Heart left ventricle (tissue), 16 donors: ENCODE results near the gene SEZ6L. TPM values are rescaled to one million over a fixed set of nuclear protein-coding genes. Genes with fewer than 3 reads are reported as not detected.
"Not testable (repeated sequence)": the region's sequence is repeated elsewhere in the genome, so short reads cannot be mapped to it uniquely, and the experiment has no call there.

Experiments used
- ATAC-seq, 4 donors: fragments of 200-7000 bp; cut with Tn5 transposase; one replicate each; pipeline ENCODE4 v1.9.1; 2020 to 2022; ENCODE audit warnings: moderate library complexity in 4 of 4, mild to moderate bottlenecking in 3 of 4, moderate number of reproducible peaks in 1 of 4
- DNase-seq, 5 donors: peaks; one replicate each; pipeline ENCODE4 v3.0.0-alpha.2; 2020
- H3K27ac ChIP-seq, 12 donors: fragments of 200-600 bp; sonication (generic) in 4 of 12; one replicate each; pipeline versions ENCODE4 v1.5.0 to v1.8.0; 2016 to 2022; ENCODE audit warnings: mild to moderate bottlenecking in 2 of 12
- H3K27me3 ChIP-seq, 9 donors: fragments of 200-600 bp; sonication (generic) in 2 of 9; one replicate each; pipeline versions ENCODE4 v1.5.1 to v1.8.0; 2016 to 2022; ENCODE audit warnings: mild to moderate bottlenecking in 3 of 9
- H3K36me3 ChIP-seq, 9 donors: fragments of 200-600 bp; sonication (generic) in 2 of 9; one replicate each; pipeline versions ENCODE4 v1.5.0 to v1.8.0; 2018 to 2022; ENCODE audit warnings: mild to moderate bottlenecking in 2 of 9
- H3K4me1 ChIP-seq, 12 donors: fragments of 200-600 bp; sonication (generic) in 4 of 12; one replicate each; pipeline versions ENCODE4 v1.5.0 to v1.8.0; 2016 to 2022; ENCODE audit warnings: mild to moderate bottlenecking in 3 of 12
- H3K4me3 ChIP-seq, 12 donors: fragments of 200-600 bp; sonication (generic) in 4 of 12; one replicate each; pipeline versions ENCODE4 v1.5.0 to v1.8.0; 2017 to 2022; ENCODE audit warnings: mild to moderate bottlenecking in 9 of 12, moderate library complexity in 4 of 12
- H3K9me3 ChIP-seq, 12 donors: fragments of 200-600 bp; sonication (generic) in 4 of 12; one replicate each; pipeline versions ENCODE4 v1.5.0 to v1.8.0; 2016 to 2022; ENCODE audit warnings: mild to moderate bottlenecking in 1 of 12
- POLR2A ChIP-seq, 2 donors: fragments of 450-650 bp; IDR thresholded peaks; one replicate each; pipeline ENCODE4 v1.6.1; 2017; ENCODE audit warnings: antibody characterized with exemption in 2 of 2, mild to moderate bottlenecking in 2 of 2, moderate library complexity in 2 of 2
- WGBS, 4 donors: extraction: QIAGEN DNeasy Blood & Tissue Kit in 2 of 4; methylation state at CpG; one replicate each; pipeline versions ENCODE4 v1.1.5 to v1.1.7; 2013 to 2018; 5-methylcytosine and 5-hydroxymethylcytosine counted together
- intact Hi-C, 10 donors: fragments of 100-400 bp; cut with DNase I; formaldehyde crosslinking; loops; one replicate each; pipeline versions ENCODE4 v1.11.1 to v1.14.2; 2022
- polyA plus RNA-seq, 2 donors: library from polyadenylated mRNA; stranded (reverse); fragments of 200-250 nt; gene quantifications; one replicate each; pipeline ENCODE4 v1.2.3, GENCODE V29; 2013
- total RNA-seq, 9 donors: library from RNA; depleted of rRNA in 2 of 9; stranded (reverse); fragments of >200 nt in 2 of 9; fragmentation: NEBNext Ultra II Directional in 3 of 9; extraction: Animal tissue kit (Norgen Biotek cat#: 25700) in 3 of 9; gene quantifications; one replicate each; pipeline versions ENCODE4 v1.1.0 to v1.2.4, GENCODE V29; 2016 to 2023
- TF ChIP-seq, protein P1 (sequence below), 12 donors: fragments of 200-600 bp; sonication (generic) in 4 of 12; IDR thresholded peaks; one replicate each; pipeline versions ENCODE4 v1.5.0 to v1.8.0; 2018 to 2022; ENCODE audit warnings: antibody characterized with exemption in 12 of 12, mild to moderate bottlenecking in 5 of 12
- donor health status: ischemic (EF 13 %, LVEDD 7.1; RV severe dilation, severe dysfunction).
- donor health status: healthy with polysubstance abuse.
- donor health status: DM: no; HTN: yes; CAD: no.
- donor health status: DM: no; HTN: no; CAD: no.
- donor health status: ischemic (EF 25% LVEDD 6.9; RV normal size, moderate dysfunction).
- donor health status: ischemic (EF 25% LVEDD 5.7; RV mildly dilated, moderate dysfunction).
- donor health status: healthy.
- donor health status: DM: yes; HTN: yes; CAD: no.
- donor health status: ischemic (EF 35%, LVEDD 5.7; RV mildly dilated, moderate dysfunction).
- donor health status: nonischemic (EF 11% LVEDD 7.7; RV severe dilation, severe dysfunction).
- donor health status: DM: yes; HTN: yes; CAD: no.
- donor health status: PGD.
- donor health status: ischemic (EF 29% LVEDD 5.4; RV normal size, mild dysfunction).
- donor health status: nonischemic (EF 23%, LVEDD 6.1; RV moderate dilation, normal function).

Gene SEZ6L
- total and polyA plus RNA-seq, 11 donors: 0.04 to 1.6 (median 0.17) TPM; not detected in 2

DNA sequence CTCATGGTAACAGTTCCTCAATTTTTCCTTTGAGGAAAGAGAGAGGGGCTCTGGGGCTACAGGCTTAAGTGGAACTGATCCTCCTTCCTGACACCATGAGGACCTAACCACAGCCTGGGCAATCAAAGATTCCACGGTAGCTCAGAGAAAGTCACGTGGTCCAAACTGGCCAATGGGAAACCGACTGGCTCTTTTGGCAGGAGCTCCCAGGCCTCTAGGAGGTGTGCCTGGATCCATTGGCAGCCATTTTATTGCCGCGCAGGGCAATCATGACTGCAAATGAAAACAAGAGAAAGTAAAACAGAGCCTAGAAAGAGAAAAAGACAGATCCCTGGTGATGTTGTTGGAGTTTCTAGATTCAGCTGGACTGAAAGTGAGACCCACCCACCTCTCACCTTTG is 232.5 kb downstream of the SEZ6L start:
- Histone ChIP-seq H3K9me3 (no peaks in the 10 kb centered on the region), H3K27me3 (peaks cover 0 to 16% (median 5%) of the 10 kb centered on the region in 9 donors), H3K36me3 (no peaks in the 10 kb centered on the region), H3K4me1 (peaks cover 0 to 12% (median 0%) of the 10 kb centered on the region in 12 donors), H3K4me3 (no peak overlapping the region), H3K27ac (no peak overlapping the region)
- no peak for ATAC-seq
- 79 to 84% (median 81%) methylated on average over 5 of the region's 5 CpGs for WGBS, 4 donors
- no peak for DNase-seq
- intact Hi-C loops: loop anchor here in 1 of 10 donors (10.0 kb wide), 1 partner anchor 53 kb away; no protein-coding TSS in a partner anchor
- TF ChIP-seq, protein P1, sequence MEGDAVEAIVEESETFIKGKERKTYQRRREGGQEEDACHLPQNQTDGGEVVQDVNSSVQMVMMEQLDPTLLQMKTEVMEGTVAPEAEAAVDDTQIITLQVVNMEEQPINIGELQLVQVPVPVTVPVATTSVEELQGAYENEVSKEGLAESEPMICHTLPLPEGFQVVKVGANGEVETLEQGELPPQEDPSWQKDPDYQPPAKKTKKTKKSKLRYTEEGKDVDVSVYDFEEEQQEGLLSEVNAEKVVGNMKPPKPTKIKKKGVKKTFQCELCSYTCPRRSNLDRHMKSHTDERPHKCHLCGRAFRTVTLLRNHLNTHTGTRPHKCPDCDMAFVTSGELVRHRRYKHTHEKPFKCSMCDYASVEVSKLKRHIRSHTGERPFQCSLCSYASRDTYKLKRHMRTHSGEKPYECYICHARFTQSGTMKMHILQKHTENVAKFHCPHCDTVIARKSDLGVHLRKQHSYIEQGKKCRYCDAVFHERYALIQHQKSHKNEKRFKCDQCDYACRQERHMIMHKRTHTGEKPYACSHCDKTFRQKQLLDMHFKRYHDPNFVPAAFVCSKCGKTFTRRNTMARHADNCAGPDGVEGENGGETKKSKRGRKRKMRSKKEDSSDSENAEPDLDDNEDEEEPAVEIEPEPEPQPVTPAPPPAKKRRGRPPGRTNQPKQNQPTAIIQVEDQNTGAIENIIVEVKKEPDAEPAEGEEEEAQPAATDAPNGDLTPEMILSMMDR (IDR thresholded peaks at IDR 0.05): no peak
- no peak for TF ChIP-seq POLR2A (IDR thresholded peaks at IDR 0.05)

DNA sequence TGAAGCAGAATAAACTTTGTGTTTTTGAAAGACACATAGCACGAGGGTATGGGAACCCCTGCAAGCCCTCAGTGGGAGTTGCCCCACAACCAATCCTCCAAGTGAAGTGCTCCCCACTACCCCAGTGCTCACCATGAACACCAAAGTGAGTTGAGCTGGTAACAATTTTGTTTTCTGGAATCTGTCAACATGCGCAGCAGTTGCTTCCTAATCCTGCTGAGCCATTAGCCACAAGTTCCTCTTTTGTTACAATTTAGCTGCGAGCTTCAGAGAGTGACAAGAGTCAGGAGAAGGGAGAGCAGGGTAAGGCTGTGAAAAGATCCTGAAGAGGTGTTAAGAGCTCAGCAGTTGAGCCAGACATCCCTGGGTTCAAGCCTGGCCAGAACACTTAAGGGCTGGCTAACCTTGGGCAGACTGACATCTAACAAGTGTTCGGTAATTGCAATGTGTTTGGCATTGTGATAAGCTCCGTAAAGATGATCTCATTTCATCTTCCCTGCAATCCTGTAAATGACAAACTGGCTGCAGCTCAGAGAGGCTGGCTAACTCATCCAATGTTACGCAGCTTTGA is 235.7 kb downstream of the SEZ6L start:
- Histone ChIP-seq H3K36me3 (no peaks in the 10 kb centered on the region), H3K27me3 (peaks cover 0 to 33% (median 5%) of the 10 kb centered on the region in 9 donors), H3K4me1 (peaks cover 0 to 12% (median 0%) of the 10 kb centered on the region in 12 donors), H3K4me3 (no peak overlapping the region), H3K27ac (no peak overlapping the region), H3K9me3 (no peaks in the 10 kb centered on the region)
- intact Hi-C loops: loop anchor here in 1 of 10 donors (10.0 kb wide), 1 partner anchor 50 kb away; no protein-coding TSS in a partner anchor
- DNase-seq: no peak
- 18 to 19% (median 18%) methylated on average over 6 of the region's 6 CpGs for WGBS, 4 donors
- ATAC-seq: peak in 3 of 4 donors; percentile 28 to 67 (median 32)
- no peak for TF ChIP-seq POLR2A (IDR thresholded peaks at IDR 0.05)
- TF ChIP-seq, protein P1 (IDR thresholded peaks at IDR 0.05): no peak

DNA sequence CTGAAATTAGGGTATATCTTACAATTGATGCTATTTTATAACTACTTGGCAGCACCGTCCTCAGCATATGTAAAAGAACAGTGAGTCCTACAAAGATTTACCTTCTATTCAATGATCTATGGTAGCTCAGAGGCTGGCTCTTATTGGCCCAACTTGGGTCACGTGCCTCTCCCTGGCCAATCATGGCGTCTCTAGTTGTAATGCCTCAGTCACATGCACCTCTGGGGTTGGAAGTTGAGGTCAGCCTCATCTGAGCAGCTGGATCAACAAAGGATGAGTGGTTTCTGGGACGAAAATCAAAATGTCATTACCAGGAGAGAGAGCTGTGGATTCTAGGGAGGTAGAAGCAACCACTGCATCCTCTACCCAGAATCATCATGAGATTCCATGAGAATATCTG is 236.9 kb downstream of the SEZ6L start:
- 75 to 86% (median 79%) methylated on average over 4 of the region's 4 CpGs for WGBS, 4 donors
- DNase-seq (no peak), ATAC-seq (no peak)
- intact Hi-C loops: loop anchor here in 1 of 10 donors (10.0 kb wide), 1 partner anchor 49 kb away; no protein-coding TSS in a partner anchor
- H3K27me3 ChIP-seq: peaks cover 0 to 37% (median 5%) of the 10 kb centered on the region in 9 donors
- H3K9me3 ChIP-seq: no peaks in the 10 kb centered on the region
- peaks cover 0 to 12% (median 0%) of the 10 kb centered on the region in 12 donors for H3K4me1 ChIP-seq
- no peaks in the 10 kb centered on the region for H3K36me3 ChIP-seq
- H3K4me3 ChIP-seq: no peak overlapping the region
- no peak overlapping the region for H3K27ac ChIP-seq
- TF ChIP-seq POLR2A (IDR thresholded peaks at IDR 0.05): no peak
- TF ChIP-seq, protein P1 (IDR thresholded peaks at IDR 0.05): no peak

DNA sequence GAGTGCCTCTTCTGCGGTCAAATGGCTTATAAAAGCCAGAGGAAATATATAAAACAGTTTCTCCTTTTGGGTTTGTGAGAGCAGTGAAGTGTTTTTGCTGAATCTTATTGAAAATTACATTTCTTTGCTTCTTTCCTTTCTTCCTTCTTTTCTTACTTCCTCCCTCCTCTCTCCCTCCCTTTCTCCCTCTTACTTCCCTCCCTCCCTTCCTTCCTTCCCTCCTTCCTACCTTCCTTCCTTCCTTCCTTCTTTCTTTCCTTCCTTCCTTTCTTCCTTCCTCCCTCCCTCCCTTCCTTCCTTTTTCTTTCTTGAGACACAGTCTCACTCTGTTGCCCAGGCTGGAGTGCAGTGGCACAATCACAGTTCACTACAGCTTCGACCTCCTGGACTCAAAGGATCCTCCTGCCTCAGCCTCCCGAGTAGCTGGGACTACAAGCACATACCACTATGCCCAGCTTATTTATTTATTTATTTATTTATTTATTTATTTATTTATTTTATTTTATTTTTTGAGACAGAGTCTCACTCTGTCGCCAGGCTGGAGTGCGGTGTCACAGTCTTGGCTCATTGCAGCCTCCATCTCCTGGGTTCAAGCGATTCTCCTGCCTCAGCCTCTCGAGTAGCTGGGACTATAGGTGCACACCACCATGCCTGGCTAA is 239.4 kb downstream of the SEZ6L start:
- H3K9me3 ChIP-seq, DNase-seq, H3K27ac ChIP-seq, ATAC-seq, H3K4me3 ChIP-seq, H3K36me3 ChIP-seq: not testable (repeated sequence)
- Histone ChIP-seq H3K27me3 (peaks cover 0 to 49% (median 4%) of the 10 kb centered on the region in 9 donors), H3K4me1 (peaks cover 0 to 12% (median 0%) of the 10 kb centered on the region in 12 donors)
- intact Hi-C loops: loop anchor here in 1 of 10 donors (10.0 kb wide), 1 partner anchor 46 kb away; no protein-coding TSS in a partner anchor
- 90 to 93% (median 91%) methylated on average over 7 of the region's 7 CpGs for WGBS, 4 donors
